Measurements from ENCODE around the gene RALGPS1. TPM values are rescaled to one million over a fixed set of nuclear protein-coding genes. Genes with fewer than 3 reads are reported as not detected.

RALGPS1 gene
- total and polyA plus RNA-seq, 2 of the 13 experiments (the other 11 are each of a cell fraction or from before 2014, with no cell fraction given): 3.7 to 6.5 TPM

DNA sequence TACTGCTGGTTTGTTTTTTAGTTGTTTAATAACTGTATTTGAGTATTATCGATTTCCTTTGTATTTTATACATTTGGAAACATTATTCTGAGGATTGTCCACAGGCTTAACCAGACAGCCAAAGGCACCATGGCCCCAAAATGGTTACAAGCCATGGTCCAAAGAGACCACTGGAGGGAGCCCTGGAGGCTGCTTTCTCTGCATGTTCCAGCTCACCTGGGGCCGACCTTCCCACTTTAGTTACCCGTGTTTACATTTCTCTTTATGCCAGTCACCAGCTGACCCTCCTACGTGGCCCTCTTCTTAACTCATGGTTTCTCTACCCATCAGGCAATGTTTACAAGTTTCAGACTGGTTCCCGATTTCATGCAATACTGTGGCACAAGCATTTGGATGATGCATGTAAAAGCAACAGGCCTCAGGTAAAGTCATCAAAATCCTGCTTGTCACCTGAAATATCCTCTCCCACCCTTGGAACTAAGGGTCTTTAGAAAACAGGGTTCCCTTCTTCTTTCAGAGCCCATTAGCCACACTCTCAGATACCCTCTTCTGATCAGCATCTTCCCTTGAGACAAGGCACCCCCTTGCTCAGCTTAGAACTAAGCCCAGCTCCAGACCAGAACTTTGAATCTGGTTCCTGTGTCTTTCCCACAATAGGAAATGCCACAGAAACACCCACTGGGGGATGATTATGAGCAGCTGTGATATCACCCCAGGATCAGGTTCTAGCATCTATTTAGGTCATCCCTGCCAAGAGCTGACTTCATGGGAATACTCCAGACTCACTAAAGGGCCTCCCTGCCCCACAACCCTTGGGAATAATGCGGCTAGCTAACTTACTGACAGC is 300.1 kb downstream of the RALGPS1 start (continued):
- no peak for TF ChIP-seq E2F1 (CRISPR knock-in tag; IDR thresholded peaks at IDR 0.05)
- peak; percentile 78 for TF ChIP-seq RAD21 (CRISPR knock-in tag; IDR thresholded peaks at IDR 0.05)
- TF ChIP-seq ZNF20 (CRISPR knock-in tag; IDR thresholded peaks at IDR 0.05): no peak
- no peak for TF ChIP-seq PPARG (CRISPR knock-in tag; conservative IDR thresholded peaks at IDR 0.05)
- TF ChIP-seq ETV5 (CRISPR knock-in tag; IDR thresholded peaks at IDR 0.05; ENCODE audit: borderline replicate concordance): no peak
- TF ChIP-seq ZNF749 (CRISPR knock-in tag; IDR thresholded peaks at IDR 0.05; ENCODE audit: borderline replicate concordance): no peak
- TF ChIP-seq STAG1 (CRISPR knock-in tag; IDR thresholded peaks at IDR 0.05): peak; percentile 85
- TF ChIP-seq HNF1A (IDR thresholded peaks at IDR 0.05; ENCODE audit: low read depth): no peak
- TF ChIP-seq HNF1A (CRISPR knock-in tag; IDR thresholded peaks at IDR 0.05; ENCODE audit: borderline replicate concordance): no peak
- no peak for TF ChIP-seq RFX1 (IDR thresholded peaks at IDR 0.05)
- no peak for TF ChIP-seq CSRNP2 (CRISPR knock-in tag; conservative IDR thresholded peaks at IDR 0.05; ENCODE audit: low read depth)
- 0 out of 2 replicates have a peak, but pooled peaks have one; percentile 22 for TF ChIP-seq TARDBP (CRISPR knock-in tag; IDR thresholded peaks at IDR 0.05)
- TF ChIP-seq MAFG (CRISPR knock-in tag; IDR thresholded peaks at IDR 0.05): no peak
- no peak for TF ChIP-seq HDAC6 (IDR thresholded peaks at IDR 0.05; ENCODE audit: low read depth, low read length)
- TF ChIP-seq NFE2L2 (IDR thresholded peaks at IDR 0.05; ENCODE audit: low read length): no peak
- TF ChIP-seq MAFK (conservative IDR thresholded peaks at IDR 0.05 in 1 of 2, IDR thresholded peaks at IDR 0.05 in 1 of 2; ENCODE audit: low read length in 2 of 2): no peak
- no peak for TF ChIP-seq DRAP1 (CRISPR knock-in tag; IDR thresholded peaks at IDR 0.05)
- TF ChIP-seq TBX3 (IDR thresholded peaks at IDR 0.05; ENCODE audit: borderline replicate concordance): no peak
- no peak for TF ChIP-seq PCBP2 (optimal IDR thresholded peaks at IDR 0.05; ENCODE audit: low read depth, low read length, poor library complexity, severe bottlenecking)
- TF ChIP-seq, protein P1, sequence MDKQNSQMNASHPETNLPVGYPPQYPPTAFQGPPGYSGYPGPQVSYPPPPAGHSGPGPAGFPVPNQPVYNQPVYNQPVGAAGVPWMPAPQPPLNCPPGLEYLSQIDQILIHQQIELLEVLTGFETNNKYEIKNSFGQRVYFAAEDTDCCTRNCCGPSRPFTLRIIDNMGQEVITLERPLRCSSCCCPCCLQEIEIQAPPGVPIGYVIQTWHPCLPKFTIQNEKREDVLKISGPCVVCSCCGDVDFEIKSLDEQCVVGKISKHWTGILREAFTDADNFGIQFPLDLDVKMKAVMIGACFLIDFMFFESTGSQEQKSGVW (CRISPR knock-in tag; IDR thresholded peaks at IDR 0.05; ENCODE audit: borderline replicate concordance): no peak

Measured in HepG2 (cell line).